Non-pigmented ciliary epithelial cell (primary cell): Measurements from ENCODE around the gene TMEM245.
A peak's percentile ranks its signal among the peaks of the same experiment; 100 is the strongest.

Experiments
- DNase-seq: peaks from one replicate; pipeline ENCODE4 v3.0.0-alpha.2; 2010; ENCODE audit warnings: low read depth

Gene TMEM245

GRCh38 chr9:109020581-109021511 is 98.9 kb downstream of the TMEM245 start:
- no peak for DNase-seq

- no peak for DNase-seq
These were observed 99.6 kb downstream of the TMEM245 start for GRCh38 chr9:109020113-109020512.

GRCh38 chr9:109019420-109019819 is 100.3 kb downstream of the TMEM245 start:
- no peak for DNase-seq

GRCh38 chr9:109017493-109017892 is 102.3 kb downstream of the TMEM245 start:
- DNase-seq = no peak

- DNase-seq = no peak
These were observed 102.7 kb downstream of the TMEM245 start for GRCh38 chr9:109017061-109017460.

- DNase-seq = no peak
These were observed 103.6 kb downstream of the TMEM245 start for GRCh38 chr9:109016132-109016531.

GRCh38 chr9:109014608-109015280 is 105.0 kb downstream of the TMEM245 start:
- DNase-seq = no peak

GRCh38 chr9:109013679-109014607 is 105.8 kb downstream of the TMEM245 start:
- DNase-seq = no peak

GRCh38 chr9:109012876-109013678 is 106.7 kb downstream of the TMEM245 start, which contains the start of gene CTNNAL1:
TSS of gene CTNNAL1 (minus strand) at chr9:109013499. CDS start at chr9:109013442, 57 bp downstream.
- no peak for DNase-seq

GRCh38 chr9:109012009-109012875 is 107.5 kb downstream of the TMEM245 start:
- DNase-seq = peak; percentile 88

GRCh38 chr9:109011231-109011671 is 108.5 kb downstream of the TMEM245 start:
- DNase-seq = no peak

- no peak for DNase-seq
These were observed 109.0 kb downstream of the TMEM245 start for GRCh38 chr9:109010746-109011145.

GRCh38 chr9:109005678-109006077 is 114.1 kb downstream of the TMEM245 start:
- no peak for DNase-seq

GRCh38 chr9:109003116-109003515 is 116.6 kb downstream of the TMEM245 start:
- no peak for DNase-seq

GRCh38 chr9:109002141-109002540 is 117.6 kb downstream of the TMEM245 start:
- no peak for DNase-seq

GRCh38 chr9:109001275-109001676 is 118.5 kb downstream of the TMEM245 start:
- DNase-seq = peak; percentile 85

- no peak for DNase-seq
These were observed 122.6 kb downstream of the TMEM245 start for GRCh38 chr9:108997112-108997511.

GRCh38 chr9:108996643-108997042 is 123.1 kb downstream of the TMEM245 start:
- DNase-seq = no peak

GRCh38 chr9:108994695-108995094 is 125.1 kb downstream of the TMEM245 start:
- DNase-seq = no peak

- no peak for DNase-seq
These were observed 128.3 kb downstream of the TMEM245 start for GRCh38 chr9:108991479-108991878.
